ENCODE data around the gene TIMP3.

Gene TIMP3

DNA sequence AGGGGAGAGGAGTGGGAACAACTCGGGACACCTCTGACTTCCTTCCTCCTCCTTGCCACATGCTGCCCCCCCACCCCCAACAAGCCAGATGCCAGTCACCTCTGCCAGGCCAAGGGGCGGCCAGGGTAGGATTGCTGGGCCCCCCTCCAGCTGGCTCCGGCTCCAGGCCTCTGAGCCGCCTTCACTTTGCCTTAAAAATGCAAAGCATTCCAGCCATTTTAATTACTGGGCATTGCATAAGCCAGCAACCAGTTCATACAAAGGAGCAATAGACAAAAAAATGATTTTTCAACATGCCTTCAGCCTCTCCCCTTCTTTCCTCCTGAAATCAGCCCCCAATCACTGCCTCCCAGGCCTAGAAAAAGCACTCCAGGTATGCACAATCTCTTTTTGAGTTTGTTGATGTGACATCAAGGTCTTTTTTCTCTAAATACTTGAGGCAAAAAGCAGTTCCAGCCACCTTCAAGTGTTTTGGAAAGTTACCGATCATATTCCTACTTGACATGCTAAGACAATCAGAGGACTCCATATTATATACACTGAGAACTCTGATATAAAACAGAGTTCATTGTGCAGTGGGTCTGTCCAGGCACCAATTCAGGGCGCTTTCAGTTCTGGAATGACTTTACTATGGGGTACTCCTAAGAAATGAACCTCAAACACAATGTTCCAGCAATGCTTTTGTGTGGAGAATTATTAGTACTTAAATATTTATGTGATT is 12.4 kb upstream of the TIMP3 start:
- no peak for DNase-seq

GRCh38 chr22:32789797-32790620 is 11.5 kb upstream of the TIMP3 start:
- DNase-seq = no peak

DNA sequence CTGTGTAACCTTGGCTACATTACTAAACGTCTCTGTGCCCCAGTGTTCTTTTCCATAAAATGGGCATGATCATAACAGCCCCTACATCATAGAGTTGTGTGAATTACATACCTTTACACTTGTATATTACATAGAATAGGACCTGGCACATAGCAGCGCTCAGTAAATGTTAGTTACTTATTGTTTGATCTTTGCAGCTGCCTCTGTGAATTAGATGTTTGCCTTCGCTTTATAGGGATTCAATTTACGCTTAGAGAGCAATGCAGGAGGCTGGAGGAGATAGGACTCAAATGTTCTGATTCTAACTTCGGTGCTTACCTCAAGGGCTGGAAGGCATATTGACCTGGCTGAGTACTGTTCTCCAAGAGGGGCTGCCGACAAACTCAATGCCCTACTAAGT is 10.4 kb upstream of the TIMP3 start:
- DNase-seq = no peak

- no peak for DNase-seq
Observed at GRCh38 chr22:32791485-32791884, 10.0 kb upstream of the TIMP3 start.

- no peak for DNase-seq
Observed at GRCh38 chr22:32793589-32793988, 7.9 kb upstream of the TIMP3 start.

DNA sequence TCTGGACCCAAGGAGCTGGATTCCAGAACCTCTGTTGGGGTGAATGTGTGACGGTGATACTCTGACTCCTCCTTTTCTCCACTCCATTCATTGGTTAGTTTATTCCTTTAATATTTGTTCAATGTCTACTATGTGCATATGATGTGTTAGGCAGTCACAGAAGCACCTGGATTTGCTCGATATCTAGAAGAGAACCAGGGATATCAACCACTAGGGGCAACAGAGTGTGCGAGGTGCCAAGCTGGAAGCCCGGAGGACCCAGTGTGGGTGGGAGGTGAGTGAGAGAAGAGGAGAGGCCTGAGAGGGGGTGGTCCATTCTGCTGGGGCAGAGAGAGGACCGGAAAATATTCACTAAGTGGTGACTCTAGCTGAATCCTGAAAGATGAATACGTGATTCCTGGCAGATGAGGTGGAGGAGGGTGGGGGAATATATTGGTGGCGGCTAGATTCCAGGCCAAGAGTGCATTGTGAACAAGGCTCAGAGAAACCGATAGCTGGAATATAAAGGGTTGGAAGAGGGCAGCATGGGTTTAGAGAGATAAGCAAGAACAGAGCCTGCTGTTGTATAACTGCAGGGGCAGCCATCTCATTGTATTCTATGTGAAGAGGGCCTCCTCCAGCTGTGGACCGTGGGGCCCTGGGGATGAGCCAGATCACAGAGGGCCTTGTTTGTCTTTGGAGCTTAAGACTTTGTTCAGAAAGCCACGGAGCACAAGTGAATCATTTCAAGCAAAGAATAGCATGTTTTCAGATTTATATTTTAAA is 6.9 kb upstream of the TIMP3 start:
- DNase-seq = no peak

DNA sequence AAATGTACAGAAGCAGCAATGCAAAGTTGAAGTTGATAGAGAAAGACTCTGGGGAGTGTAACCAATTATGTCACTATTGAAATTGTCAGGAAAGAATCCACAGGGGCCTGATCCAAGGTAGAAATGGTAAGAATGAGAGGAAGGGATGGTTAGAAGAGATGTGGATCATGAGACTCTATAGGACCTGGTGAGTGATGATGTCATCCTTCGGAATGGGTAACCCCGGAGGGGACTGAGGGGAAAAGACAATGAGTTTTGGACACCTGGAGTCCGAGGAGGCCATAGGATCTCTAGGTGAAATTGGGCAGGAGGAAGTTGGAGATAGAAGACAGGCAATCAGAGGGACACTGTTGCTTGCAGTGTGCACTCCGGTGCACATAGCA is 6.3 kb upstream of the TIMP3 start:
- DNase-seq = no peak

GRCh38 chr22:32796865-32797573 is 4.5 kb upstream of the TIMP3 start:
- no peak for DNase-seq

DNA sequence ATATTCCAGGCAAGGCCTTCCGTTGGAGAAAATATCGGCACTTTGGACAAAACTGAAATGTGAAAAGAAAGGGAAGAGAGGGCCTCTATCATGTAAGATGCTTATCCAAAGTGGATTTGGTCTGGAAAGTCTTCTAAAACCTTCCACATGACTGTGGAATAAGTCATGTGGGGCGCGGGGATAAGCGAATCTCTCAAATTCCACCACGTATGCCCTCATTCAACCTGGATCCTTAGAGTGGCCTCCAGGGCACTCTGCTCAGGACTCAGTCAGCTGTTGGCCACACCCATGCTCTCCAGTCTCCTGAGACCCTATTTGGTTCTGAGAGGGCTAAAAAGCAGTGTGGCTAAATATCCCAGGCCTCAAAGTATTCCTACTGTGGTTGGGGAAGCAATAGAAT is 2.0 kb upstream of the TIMP3 start:
- DNase-seq = no peak

- DNase-seq = no peak
Observed at GRCh38 chr22:32800158-32800882, 1.2 kb upstream of the TIMP3 start.

DNA sequence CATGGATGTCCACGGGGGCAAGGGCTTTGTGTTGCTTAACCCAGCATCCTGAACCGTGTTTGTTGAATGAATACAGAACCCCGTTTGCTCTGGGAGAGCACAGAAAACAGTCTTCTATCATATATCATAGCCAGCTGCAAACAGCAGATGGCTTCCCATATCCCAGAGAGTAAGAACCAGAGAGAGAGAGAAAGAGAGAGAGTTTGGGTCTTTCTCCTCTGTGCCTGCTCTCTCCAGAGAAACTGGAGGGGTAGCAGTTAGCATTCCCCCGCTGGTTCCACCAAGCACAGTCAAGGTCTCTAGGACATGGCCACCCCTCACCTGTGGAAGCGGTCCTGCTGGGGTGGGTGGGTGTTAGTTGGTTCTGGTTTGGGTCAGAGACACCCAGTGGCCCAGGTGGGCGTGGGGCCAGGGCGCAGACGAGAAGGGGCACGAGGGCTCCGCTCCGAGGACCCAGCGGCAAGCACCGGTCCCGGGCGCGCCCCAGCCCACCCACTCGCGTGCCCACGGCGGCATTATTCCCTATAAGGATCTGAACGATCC is 440 bp upstream of the TIMP3 start:
- no peak for DNase-seq

- no peak for DNase-seq
Observed at GRCh38 chr22:32802237-32802765, 796 bp downstream of the TIMP3 start.

DNA sequence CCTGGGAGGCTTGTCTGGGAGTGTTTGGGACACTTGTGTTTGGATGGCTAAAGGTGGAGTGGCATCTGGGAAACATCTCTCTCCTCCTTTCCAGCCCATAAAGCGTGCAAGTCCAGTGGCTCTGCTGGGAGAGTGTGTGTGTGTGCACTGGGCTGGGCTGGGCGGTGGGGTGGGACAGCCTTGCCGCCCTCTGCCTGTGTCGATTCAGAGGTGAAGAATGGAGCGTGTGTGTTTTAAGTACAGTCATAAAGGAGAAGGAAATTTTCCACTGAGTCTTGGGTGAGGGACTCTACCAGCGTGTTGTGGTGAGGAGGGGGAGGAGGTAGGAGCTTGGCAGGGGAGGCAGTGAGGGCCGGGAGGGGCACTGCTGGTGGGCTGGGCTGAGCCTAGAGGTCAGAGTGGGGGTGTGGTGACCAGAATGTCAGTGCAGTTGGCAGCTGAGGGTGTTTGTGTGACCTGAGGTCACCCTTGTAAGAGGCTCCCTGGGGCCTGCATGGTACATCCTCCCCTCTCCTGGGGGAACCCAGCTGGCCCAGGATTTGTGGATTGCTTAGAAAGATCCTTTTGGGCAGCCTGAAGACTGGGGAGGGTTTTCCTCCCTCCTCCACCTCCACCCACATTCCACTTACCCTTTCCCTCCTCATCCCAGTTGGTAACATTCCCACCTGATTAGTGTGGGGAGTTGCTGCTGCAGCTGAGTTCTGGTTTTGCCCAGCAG is 1.7 kb downstream of the TIMP3 start:
- DNase-seq = no peak

GRCh38 chr22:32803738-32804435 is 2.4 kb downstream of the TIMP3 start:
- no peak for DNase-seq

- DNase-seq = no peak
Observed at GRCh38 chr22:32804531-32805360, 3.2 kb downstream of the TIMP3 start.

- DNase-seq = no peak
Observed at GRCh38 chr22:32805361-32805881, 3.9 kb downstream of the TIMP3 start.

- DNase-seq = no peak
Observed at GRCh38 chr22:32806296-32806695, 4.8 kb downstream of the TIMP3 start.

DNA sequence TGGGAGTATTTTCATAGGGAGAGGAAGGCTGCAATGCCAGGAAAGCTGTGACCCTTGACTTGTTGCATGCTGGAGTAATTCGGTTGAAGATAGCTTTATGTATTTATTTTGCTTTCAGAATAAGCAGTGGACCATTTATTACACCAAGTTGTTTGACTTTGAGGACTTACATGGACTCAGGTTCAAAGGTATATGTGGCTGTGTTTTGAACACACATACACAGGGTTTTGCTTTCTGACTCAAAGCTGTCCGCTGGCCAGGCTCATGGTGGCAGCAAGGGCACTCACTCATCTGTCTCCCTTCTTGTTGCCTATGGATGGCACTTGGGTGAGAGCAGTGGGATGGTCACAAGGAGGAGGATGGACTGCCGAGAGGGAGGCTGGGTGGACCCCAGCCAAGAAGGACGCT is 6.5 kb downstream of the TIMP3 start:
- no peak for DNase-seq

Measured in NCI-H1048 (cell line).